Fibroblast of pulmonary artery (primary cell): ENCODE data around the gene ATR.
"Not testable (repeated sequence)": the region's sequence is repeated elsewhere in the genome, so short reads cannot be mapped to it uniquely, and the experiment has no call there.

ENCODE experiments used
- DNase-seq: peaks from one replicate; pipeline ENCODE4 v3.0.0-alpha.2; 2010; ENCODE audit warnings: low read depth
- H3K4me3 ChIP-seq: replicated peaks from 2 replicates; pipeline ENCODE4 v1.5.1; 2011; ENCODE audit warnings: low read depth, mild to moderate bottlenecking, control low read depth, low read length, moderate library complexity
- CTCF ChIP-seq: IDR thresholded peaks from 2 replicates; pipeline ENCODE4 v1.5.1; 2011; ENCODE audit warnings: mild to moderate bottlenecking, control low read depth, low read length, inconsistent platforms; ENCODE audit errors: missing control alignments

The ATR gene

GRCh38 chr3:142450881-142451280 lies 127.7 kb downstream of the ATR start:
- TF ChIP-seq CTCF, result no peak
- DNase-seq, result no peak
- no peak overlapping the region for H3K4me3 ChIP-seq

- TF ChIP-seq CTCF, result no peak
- no peak overlapping the region for H3K4me3 ChIP-seq
- DNase-seq, result no peak
Measured at GRCh38 chr3:142450189-142450588, 128.3 kb downstream of the ATR start.

GRCh38 chr3:142447852-142448823 lies 130.4 kb downstream of the ATR start, which contains the start of gene XRN1:
XRN1 (minus strand) TSS chr3:142448037; CDS start chr3:142447944, 93 bp downstream.
- TF ChIP-seq CTCF, result no peak
- peak within 1 kb of the TSS; percentile 97 for H3K4me3 ChIP-seq
- DNase-seq, result peak; percentile 97

GRCh38 chr3:142447301-142447851 lies 131.2 kb downstream of the ATR start:
- TF ChIP-seq CTCF, result no peak
- peak overlapping the region; percentile 97 for H3K4me3 ChIP-seq
- DNase-seq, result peak; percentile 51

- DNase-seq, result peak; percentile 22
- H3K4me3 ChIP-seq, result peak overlapping the region; percentile 97
- TF ChIP-seq CTCF, result no peak
Measured at GRCh38 chr3:142445816-142446254, 132.7 kb downstream of the ATR start.

GRCh38 chr3:142444343-142444742 lies 134.2 kb downstream of the ATR start:
- DNase-seq, result no peak
- TF ChIP-seq CTCF, result no peak
- H3K4me3 ChIP-seq, result no peak overlapping the region

- not testable (repeated sequence) for H3K4me3 ChIP-seq, DNase-seq
Measured at GRCh38 chr3:142443060-142443459, 135.5 kb downstream of the ATR start.

GRCh38 chr3:142439499-142440220 lies 138.9 kb downstream of the ATR start:
- not testable (repeated sequence) for DNase-seq, H3K4me3 ChIP-seq

- DNase-seq, H3K4me3 ChIP-seq: not testable (repeated sequence)
Measured at GRCh38 chr3:142438096-142438495, 140.4 kb downstream of the ATR start.
